Endodermal cell (in vitro differentiated cells): ENCODE results near the gene SLC12A8. TPM values are rescaled to one million over a fixed set of nuclear protein-coding genes. Genes with fewer than 3 reads are reported as not detected.
A peak's percentile ranks its signal among the peaks of the same experiment; 100 is the strongest.

Experiments
- DNase-seq: peaks from one replicate; pipeline ENCODE4 v3.0.0-alpha.2; 2017
- H3K27ac ChIP-seq: 2 replicates; pipeline ENCODE4 v1.5.1; 2013; ENCODE audit warnings: mild to moderate bottlenecking, low read depth, low read length, moderate library complexity
- H3K27me3 ChIP-seq: 2 replicates; pipeline ENCODE4 v1.6.1; 2013; ENCODE audit warnings: mild to moderate bottlenecking, low read length, moderate library complexity; ENCODE audit not compliant: insufficient read depth, control insufficient read depth, poor library complexity, severe bottlenecking
- H3K36me3 ChIP-seq: 2 replicates; pipeline ENCODE4 v1.7.0; 2013; ENCODE audit warnings: mild to moderate bottlenecking, low read length, moderate library complexity; ENCODE audit not compliant: control insufficient read depth, insufficient read depth
- H3K4me1 ChIP-seq: one replicate; pipeline ENCODE4 v1.7.0; 2013; ENCODE audit warnings: low read length; ENCODE audit not compliant: control insufficient read depth, insufficient read depth
- H3K4me3 ChIP-seq: 2 replicates; pipeline ENCODE4 v1.5.1; 2013; ENCODE audit warnings: mild to moderate bottlenecking, low read length, moderate library complexity
- H3K9ac ChIP-seq: 2 replicates; pipeline ENCODE4 v1.6.1; 2013; ENCODE audit warnings: mild to moderate bottlenecking, low read length, moderate library complexity; ENCODE audit not compliant: poor library complexity, severe bottlenecking; ENCODE audit errors: extremely low read depth
- H3K9me3 ChIP-seq: 2 replicates; pipeline ENCODE4 v1.6.1; 2013; ENCODE audit warnings: mild to moderate bottlenecking, low read length, moderate library complexity; ENCODE audit not compliant: control insufficient read depth
- H3K27ac Mint-ChIP-seq: 2 replicates; pipeline ENCODE4 v1.8.0; 2020; ENCODE audit warnings: mixed read lengths
- H3K27me3 Mint-ChIP-seq: 2 replicates; pipeline ENCODE4 v1.8.0; 2021; ENCODE audit warnings: mild to moderate bottlenecking, mixed read lengths; ENCODE audit not compliant: insufficient read depth
- H3K36me3 Mint-ChIP-seq: 2 replicates; pipeline ENCODE4 v1.8.0; 2020; ENCODE audit warnings: low read depth, mixed read lengths
- H3K4me1 Mint-ChIP-seq: 2 replicates; pipeline ENCODE4 v1.8.0; 2020; ENCODE audit warnings: mixed read lengths
- H3K4me3 Mint-ChIP-seq: 2 replicates; pipeline ENCODE4 v1.8.0; 2020; ENCODE audit warnings: mild to moderate bottlenecking, moderate library complexity, mixed read lengths
- H3K9me3 Mint-ChIP-seq: 2 replicates; pipeline ENCODE4 v1.8.0; 2020; ENCODE audit warnings: mild to moderate bottlenecking, mixed read lengths
- CTCF ChIP-seq: fragments of 200-600 bp; sonication (generic); conservative IDR thresholded peaks from 2 replicates; pipeline ENCODE4 v1.5.0; 2021; ENCODE audit warnings: antibody characterized with exemption, mild to moderate bottlenecking
- WGBS, 2 experiments: methylation state at CpG; one replicate each; pipeline versions ENCODE4 v1.1.5 to v1.1.7; 2013; ENCODE audit warnings: missing lambda C conversion rate in 2 of 2, mixed read lengths in 1 of 2; ENCODE audit not compliant: insufficient coverage in 1 of 2, insufficient read length in 1 of 2; 5-methylcytosine and 5-hydroxymethylcytosine counted together
- total RNA-seq, 2 donors: library from RNA; stranded (reverse); fragmentation: NEBNext Ultra II Directional in 1 of 2; extraction: Animal tissue kit (Norgen Biotek cat#: 25700) in 1 of 2; gene quantifications; 2 replicates in 1 of 2; 3 replicates in 1 of 2; pipeline ENCODE4 v1.2.1, GENCODE V29; 2021

The SLC12A8 gene
- total RNA-seq, 2 donors from 2014 or later = 17.3 to 18.6 TPM

- H3K4me3 ChIP-seq = no peak overlapping the region
- Mint-ChIP-seq H3K27me3 (no peaks in the 10 kb centered on the region), H3K4me1 (peaks cover 29% of the 10 kb centered on the region), H3K36me3 (peaks cover 16% of the 10 kb centered on the region), H3K4me3 (no peak overlapping the region), H3K9me3 (no peaks in the 10 kb centered on the region), H3K27ac (peak overlapping the region; percentile 13)
- H3K4me1 ChIP-seq = no peaks in the 10 kb centered on the region
- no peak for TF ChIP-seq CTCF
- H3K9me3 ChIP-seq = no peaks in the 10 kb centered on the region
- no peak for DNase-seq
- WGBS, 2 experiments = 83 to 91% methylated on average over 5 to 6 of the region's 7 CpGs
- no peak overlapping the region for H3K9ac ChIP-seq
- H3K27me3 ChIP-seq = no peaks in the 10 kb centered on the region
- H3K36me3 ChIP-seq = peaks cover 39% of the 10 kb centered on the region
- no peak overlapping the region for H3K27ac ChIP-seq
These were observed 16.6 kb upstream of the SLC12A8 start for GRCh38 chr3:125229168-125229567.

- H3K27ac Mint-ChIP-seq = no peak overlapping the region
- Histone ChIP-seq H3K9ac (no peak overlapping the region), H3K4me3 (no peak overlapping the region), H3K9me3 (no peaks in the 10 kb centered on the region), H3K27me3 (no peaks in the 10 kb centered on the region), H3K36me3 (no peaks in the 10 kb centered on the region), H3K4me1 (no peaks in the 10 kb centered on the region), H3K27ac (no peak overlapping the region)
- no peak overlapping the region for H3K4me3 Mint-ChIP-seq
- TF ChIP-seq CTCF = no peak
- H3K36me3 Mint-ChIP-seq = no peaks in the 10 kb centered on the region
- peaks cover 22% of the 10 kb centered on the region for H3K4me1 Mint-ChIP-seq
- H3K27me3 Mint-ChIP-seq = no peaks in the 10 kb centered on the region
- WGBS, 2 experiments = 85 to 100% methylated on average over 1 to 3 of the region's 3 CpGs
- DNase-seq = no peak
- H3K9me3 Mint-ChIP-seq = no peaks in the 10 kb centered on the region
These were observed 9.3 kb upstream of the SLC12A8 start for GRCh38 chr3:125221831-125222230.

GRCh38 chr3:125220727-125221429 lies 8.3 kb upstream of the SLC12A8 start:
- Mint-ChIP-seq H3K4me3 (no peak overlapping the region), H3K9me3 (no peaks in the 10 kb centered on the region), H3K27me3 (no peaks in the 10 kb centered on the region), H3K36me3 (no peaks in the 10 kb centered on the region), H3K27ac (peak overlapping the region; percentile 32), H3K4me1 (peaks cover 20% of the 10 kb centered on the region)
- H3K4me3 ChIP-seq = no peak overlapping the region
- DNase-seq = peak; percentile 47
- H3K9me3 ChIP-seq = no peaks in the 10 kb centered on the region
- no peaks in the 10 kb centered on the region for H3K27me3 ChIP-seq
- WGBS, 2 experiments = 71 to 86% methylated on average over 3 to 7 of the region's 7 CpGs
- no peak overlapping the region for H3K9ac ChIP-seq
- no peaks in the 10 kb centered on the region for H3K36me3 ChIP-seq
- H3K4me1 ChIP-seq = no peaks in the 10 kb centered on the region
- H3K27ac ChIP-seq = no peak overlapping the region
- no peak for TF ChIP-seq CTCF
